ENCODE data around the gene DOK4.

- no peak for TF ChIP-seq FOSL1 (IDR thresholded peaks at IDR 0.05; ENCODE audit: low read depth)
- no peak for TF ChIP-seq CTCF (IDR thresholded peaks at IDR 0.05 in 2 of 3, conservative IDR thresholded peaks at IDR 0.05 in 1 of 3; ENCODE audit: borderline replicate concordance in 1 of 3, insufficient read depth in 1 of 3, low read depth in 2 of 3, low read length in 2 of 3)
- no peak for TF ChIP-seq POLR2AphosphoS5 (IDR thresholded peaks at IDR 0.05; ENCODE audit: low read depth, low read length)
- no peak for TF ChIP-seq JUND (IDR thresholded peaks at IDR 0.05)
- no peak for TF ChIP-seq RAD21 (IDR thresholded peaks at IDR 0.05; ENCODE audit: low read depth)
- TF ChIP-seq EZH2phosphoT487 (IDR thresholded peaks at IDR 0.05; ENCODE audit: borderline replicate concordance), result no peak
- TF ChIP-seq POLR2A (IDR thresholded peaks at IDR 0.05; ENCODE audit: borderline replicate concordance, extremely low read depth, insufficient read depth, insufficient read length), result no peak
- TF ChIP-seq SP1 (IDR thresholded peaks at IDR 0.05; ENCODE audit: low read depth), result no peak
- no peak for TF ChIP-seq ZFX (IDR thresholded peaks at IDR 0.05)
- TF ChIP-seq MAX (IDR thresholded peaks at IDR 0.05), result no peak
- no peak for TF ChIP-seq SRF (IDR thresholded peaks at IDR 0.05; ENCODE audit: low read depth)
- no peak for TF ChIP-seq REST (IDR thresholded peaks at IDR 0.05; ENCODE audit: low read depth)
- no peak for TF ChIP-seq ZBTB33 (IDR thresholded peaks at IDR 0.05; ENCODE audit: extremely low read depth, insufficient replicate concordance, low read length)
These were observed 44.9 kb upstream of the DOK4 start for GRCh38 chr16:57531253-57531575.
